WTC11 (cell line): ENCODE results near the gene TKFC. TPM values are rescaled to one million over a fixed set of nuclear protein-coding genes. Genes with fewer than 3 reads are reported as not detected.

Experiments
- ATAC-seq: fragments of 200-7000 bp; cut with Tn5 transposase; 2 replicates; pipeline ENCODE4 v1.10.0; 2021; ENCODE audit warnings: mild to moderate bottlenecking, moderate library complexity
- CTCF ChIA-PET: fragments of 300-600 bp; sonication (Branson Sonifier 250); formaldehyde crosslinking; loops from one replicate; lab custom pipeline; 2021; ENCODE audit warnings: antibody characterized with exemption; lab: Charles Lee
- POLR2A ChIA-PET: fragments of 350-600 bp; sonication (Branson Sonifier 250); formaldehyde crosslinking; loops from one replicate; lab custom pipeline; 2021; ENCODE audit warnings: antibody characterized with exemption; lab: Charles Lee
- DNase-seq: peaks from one replicate; pipeline ENCODE4 v3.0.0; 2021; ENCODE audit warnings: low spot score
- H3K27ac Mint-ChIP-seq: 2 replicates; pipeline ENCODE4 v1.8.0; 2021; ENCODE audit warnings: mixed read lengths
- H3K27me3 Mint-ChIP-seq: 2 replicates; pipeline ENCODE4 v1.8.0; 2021; ENCODE audit warnings: low read depth, mild to moderate bottlenecking, moderate library complexity, mixed read lengths
- H3K36me3 Mint-ChIP-seq: 2 replicates; pipeline ENCODE4 v1.8.0; 2021; ENCODE audit warnings: mixed read lengths
- H3K4me1 Mint-ChIP-seq: 2 replicates; pipeline ENCODE4 v1.8.0; 2022; ENCODE audit warnings: mixed read lengths
- H3K4me3 Mint-ChIP-seq: 2 replicates; pipeline ENCODE4 v1.8.0; 2021; ENCODE audit warnings: mild to moderate bottlenecking, moderate library complexity, mixed read lengths
- H3K9me3 Mint-ChIP-seq: 2 replicates; pipeline ENCODE4 v1.8.0; 2021; ENCODE audit warnings: mixed read lengths
- EMX1 ChIP-seq: fragments of 250-450 bp; sonication (Bioruptor Pico); IDR thresholded peaks from 2 replicates; pipeline ENCODE4 v1.8.0; 2021; ENCODE audit warnings: mild to moderate bottlenecking
- FOXJ3 ChIP-seq: sonication (generic); formaldehyde crosslinking; IDR thresholded peaks from 2 replicates; pipeline ENCODE4 v1.9.0; 2021; ENCODE audit warnings: missing genetic modification reagents, mild to moderate bottlenecking, borderline replicate concordance
- FOXK1 ChIP-seq: sonication (generic); formaldehyde crosslinking; IDR thresholded peaks from 2 replicates; pipeline ENCODE4 v1.8.0; 2022; ENCODE audit warnings: mild to moderate bottlenecking, moderate library complexity, missing genetic modification reagents
- FOXP1 ChIP-seq: sonication (generic); formaldehyde crosslinking; IDR thresholded peaks from 2 replicates; pipeline ENCODE4 v1.8.0; 2022; ENCODE audit warnings: missing genetic modification reagents, mild to moderate bottlenecking, moderate library complexity, borderline replicate concordance
- GRHL2 ChIP-seq: fragments of 250-450 bp; sonication (Bioruptor Pico); IDR thresholded peaks from 2 replicates; pipeline ENCODE4 v1.8.0; 2022; ENCODE audit warnings: mild to moderate bottlenecking, moderate library complexity; ENCODE audit not compliant: insufficient replicate concordance, severe bottlenecking
- GTF2I ChIP-seq: fragments of 250-450 bp; sonication (Bioruptor Pico); conservative IDR thresholded peaks from 2 replicates; pipeline ENCODE4 v1.4.0; 2021; ENCODE audit warnings: mild to moderate bottlenecking
- IRF2 ChIP-seq: sonication (generic); formaldehyde crosslinking; IDR thresholded peaks from 2 replicates; pipeline ENCODE4 v1.8.0; 2022; ENCODE audit warnings: low read depth, missing genetic modification reagents, borderline replicate concordance
- MYBL2 ChIP-seq: sonication (generic); formaldehyde crosslinking; IDR thresholded peaks from 2 replicates; pipeline ENCODE4 v1.8.1; 2023; ENCODE audit warnings: mild to moderate bottlenecking, moderate library complexity, missing genetic modification reagents
- NFE2L1 ChIP-seq: sonication (generic); formaldehyde crosslinking; IDR thresholded peaks from 2 replicates; pipeline ENCODE4 v1.8.1; 2023; ENCODE audit warnings: missing genetic modification reagents
- NFYB ChIP-seq: sonication (generic); formaldehyde crosslinking; conservative IDR thresholded peaks from 2 replicates; pipeline ENCODE4 v1.8.0; 2022; ENCODE audit warnings: low read depth, missing genetic modification reagents
- NR2C2 ChIP-seq: sonication (generic); formaldehyde crosslinking; IDR thresholded peaks from 2 replicates; pipeline ENCODE4 v1.8.0; 2022; ENCODE audit warnings: mild to moderate bottlenecking, missing genetic modification reagents
- SMAD3 ChIP-seq: sonication (generic); formaldehyde crosslinking; IDR thresholded peaks from 2 replicates; pipeline ENCODE4 v1.8.0; 2022; ENCODE audit warnings: missing genetic modification reagents, mild to moderate bottlenecking, borderline replicate concordance
- SP1 ChIP-seq: sonication (generic); formaldehyde crosslinking; conservative IDR thresholded peaks from 2 replicates; pipeline ENCODE4 v1.8.1; 2022; ENCODE audit warnings: missing genetic modification reagents
- TEAD1 ChIP-seq: sonication (generic); formaldehyde crosslinking; IDR thresholded peaks from 2 replicates; pipeline ENCODE4 v1.8.0; 2022; ENCODE audit warnings: mild to moderate bottlenecking, missing genetic modification reagents
- TEAD4 ChIP-seq: sonication (generic); formaldehyde crosslinking; IDR thresholded peaks from 2 replicates; pipeline ENCODE4 v1.8.0; 2022; ENCODE audit warnings: mild to moderate bottlenecking, missing genetic modification reagents
- ZNF317 ChIP-seq: sonication (generic); formaldehyde crosslinking; IDR thresholded peaks from 2 replicates; pipeline ENCODE4 v1.8.1; 2023; ENCODE audit warnings: low read depth, mild to moderate bottlenecking, moderate library complexity, missing genetic modification reagents, borderline replicate concordance
- ZNF423 ChIP-seq: fragments of 250-450 bp; sonication (Bioruptor Pico); IDR thresholded peaks from 2 replicates; pipeline ENCODE4 v2.1.2; 2022; ENCODE audit warnings: mild to moderate bottlenecking, moderate library complexity
- ZNF671 ChIP-seq: fragments of 250-450 bp; sonication (Bioruptor Pico); IDR thresholded peaks from 2 replicates; pipeline ENCODE4 v1.8.0; 2021; ENCODE audit warnings: mild to moderate bottlenecking
- total RNA-seq: library from RNA; stranded (reverse); gene quantifications from 3 replicates; pipeline ENCODE4 v1.2.3, GENCODE V29; 2021
- TF ChIP-seq, protein P1 (sequence below): sonication (generic); formaldehyde crosslinking; IDR thresholded peaks from 2 replicates; pipeline ENCODE4 v1.8.1; 2023; ENCODE audit warnings: mild to moderate bottlenecking, moderate library complexity, missing genetic modification reagents
- TF ChIP-seq, protein P2 (sequence below): fragments of 250-450 bp; sonication (Bioruptor Pico); IDR thresholded peaks from 2 replicates; pipeline ENCODE4 v2.1.2; 2022; ENCODE audit warnings: mild to moderate bottlenecking, moderate library complexity
- TF ChIP-seq, protein P3 (sequence below): sonication (generic); formaldehyde crosslinking; IDR thresholded peaks from 2 replicates; pipeline ENCODE4 v1.8.1; 2022; ENCODE audit warnings: low read depth, mild to moderate bottlenecking, moderate library complexity, missing genetic modification reagents, borderline replicate concordance
- TF ChIP-seq, protein P4 (sequence below): sonication (generic); formaldehyde crosslinking; IDR thresholded peaks from 2 replicates; pipeline ENCODE4 v1.8.0; 2022; ENCODE audit warnings: missing genetic modification reagents
- TF ChIP-seq, protein P5 (sequence below): sonication (generic); formaldehyde crosslinking; IDR thresholded peaks from 2 replicates; pipeline ENCODE4 v1.8.0; 2022; ENCODE audit warnings: mild to moderate bottlenecking, missing genetic modification reagents
- TF ChIP-seq, protein P6 (sequence below): sonication (generic); formaldehyde crosslinking; IDR thresholded peaks from 2 replicates; pipeline ENCODE4 v1.8.0; 2022; ENCODE audit warnings: mild to moderate bottlenecking, missing genetic modification reagents
- TF ChIP-seq, protein P7 (sequence below): sonication (generic); formaldehyde crosslinking; IDR thresholded peaks from 2 replicates; pipeline ENCODE4 v1.8.1; 2023; ENCODE audit warnings: mild to moderate bottlenecking, missing genetic modification reagents

TKFC gene
- total RNA-seq, 1 experiment from 2014 or later: 86.8 TPM

DNA sequence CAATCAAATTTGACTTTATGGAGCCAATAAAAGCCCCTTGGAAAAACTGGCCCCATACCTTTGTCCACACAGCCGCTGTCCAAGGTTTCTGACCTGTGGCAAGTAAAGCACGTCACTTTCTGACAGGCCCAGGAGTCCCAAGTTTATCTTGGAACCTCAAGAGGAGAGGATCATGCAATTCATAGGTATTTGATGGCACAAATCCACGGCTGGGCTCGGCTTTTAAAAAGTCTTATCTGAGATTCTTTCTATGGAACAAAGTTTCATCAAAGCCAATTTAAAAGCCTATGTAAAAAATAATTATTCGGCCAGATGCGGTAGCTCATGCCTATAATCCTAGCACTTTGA lies 42.7 kb downstream of the TKFC start:
- CTCF ChIA-PET: no interaction called here
- peaks cover 27% of the 10 kb centered on the region for H3K9me3 Mint-ChIP-seq
- no peaks in the 10 kb centered on the region for H3K27me3 Mint-ChIP-seq
- H3K4me1 Mint-ChIP-seq: 0 out of 2 replicates have a peak, but pooled peaks cover 3% of the 10 kb centered on the region
- TF ChIP-seq SMAD3 (CRISPR knock-in tag) (no peak), ZNF423 (CRISPR knock-in tag) (no peak), NFYB (no peak), IRF2 (CRISPR knock-in tag) (no peak), NR2C2 (CRISPR knock-in tag) (no peak), TEAD4 (no peak), SP1 (CRISPR knock-in tag) (no peak)
- TF ChIP-seq, protein P1, sequence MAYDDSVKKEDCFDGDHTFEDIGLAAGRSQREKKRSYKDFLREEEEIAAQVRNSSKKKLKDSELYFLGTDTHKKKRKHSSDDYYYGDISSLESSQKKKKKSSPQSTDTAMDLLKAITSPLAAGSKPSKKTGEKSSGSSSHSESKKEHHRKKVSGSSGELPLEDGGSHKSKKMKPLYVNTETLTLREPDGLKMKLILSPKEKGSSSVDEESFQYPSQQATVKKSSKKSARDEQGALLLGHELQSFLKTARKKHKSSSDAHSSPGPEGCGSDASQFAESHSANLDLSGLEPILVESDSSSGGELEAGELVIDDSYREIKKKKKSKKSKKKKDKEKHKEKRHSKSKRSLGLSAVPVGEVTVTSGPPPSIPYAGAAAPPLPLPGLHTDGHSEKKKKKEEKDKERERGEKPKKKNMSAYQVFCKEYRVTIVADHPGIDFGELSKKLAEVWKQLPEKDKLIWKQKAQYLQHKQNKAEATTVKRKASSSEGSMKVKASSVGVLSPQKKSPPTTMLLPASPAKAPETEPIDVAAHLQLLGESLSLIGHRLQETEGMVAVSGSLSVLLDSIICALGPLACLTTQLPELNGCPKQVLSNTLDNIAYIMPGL: no peak
- TF ChIP-seq, protein P2, sequence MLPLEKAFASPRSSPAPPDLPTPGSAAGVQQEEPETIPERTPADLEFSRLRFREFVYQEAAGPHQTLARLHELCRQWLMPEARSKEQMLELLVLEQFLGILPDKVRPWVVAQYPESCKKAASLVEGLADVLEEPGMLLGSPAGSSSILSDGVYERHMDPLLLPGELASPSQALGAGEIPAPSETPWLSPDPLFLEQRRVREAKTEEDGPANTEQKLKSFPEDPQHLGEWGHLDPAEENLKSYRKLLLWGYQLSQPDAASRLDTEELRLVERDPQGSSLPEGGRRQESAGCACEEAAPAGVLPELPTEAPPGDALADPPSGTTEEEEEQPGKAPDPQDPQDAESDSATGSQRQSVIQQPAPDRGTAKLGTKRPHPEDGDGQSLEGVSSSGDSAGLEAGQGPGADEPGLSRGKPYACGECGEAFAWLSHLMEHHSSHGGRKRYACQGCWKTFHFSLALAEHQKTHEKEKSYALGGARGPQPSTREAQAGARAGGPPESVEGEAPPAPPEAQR (CRISPR knock-in tag): no peak
- TF ChIP-seq, protein P3, sequence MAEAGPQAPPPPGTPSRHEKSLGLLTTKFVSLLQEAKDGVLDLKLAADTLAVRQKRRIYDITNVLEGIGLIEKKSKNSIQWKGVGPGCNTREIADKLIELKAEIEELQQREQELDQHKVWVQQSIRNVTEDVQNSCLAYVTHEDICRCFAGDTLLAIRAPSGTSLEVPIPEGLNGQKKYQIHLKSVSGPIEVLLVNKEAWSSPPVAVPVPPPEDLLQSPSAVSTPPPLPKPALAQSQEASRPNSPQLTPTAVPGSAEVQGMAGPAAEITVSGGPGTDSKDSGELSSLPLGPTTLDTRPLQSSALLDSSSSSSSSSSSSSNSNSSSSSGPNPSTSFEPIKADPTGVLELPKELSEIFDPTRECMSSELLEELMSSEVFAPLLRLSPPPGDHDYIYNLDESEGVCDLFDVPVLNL: no peak
- DNase-seq (no peak), ATAC-seq (no peak)
- H3K4me3 Mint-ChIP-seq: no peak overlapping the region
- H3K27ac Mint-ChIP-seq: no peak overlapping the region
- peaks cover 55% of the 10 kb centered on the region for H3K36me3 Mint-ChIP-seq
- POLR2A ChIA-PET: no interaction called here

DNA sequence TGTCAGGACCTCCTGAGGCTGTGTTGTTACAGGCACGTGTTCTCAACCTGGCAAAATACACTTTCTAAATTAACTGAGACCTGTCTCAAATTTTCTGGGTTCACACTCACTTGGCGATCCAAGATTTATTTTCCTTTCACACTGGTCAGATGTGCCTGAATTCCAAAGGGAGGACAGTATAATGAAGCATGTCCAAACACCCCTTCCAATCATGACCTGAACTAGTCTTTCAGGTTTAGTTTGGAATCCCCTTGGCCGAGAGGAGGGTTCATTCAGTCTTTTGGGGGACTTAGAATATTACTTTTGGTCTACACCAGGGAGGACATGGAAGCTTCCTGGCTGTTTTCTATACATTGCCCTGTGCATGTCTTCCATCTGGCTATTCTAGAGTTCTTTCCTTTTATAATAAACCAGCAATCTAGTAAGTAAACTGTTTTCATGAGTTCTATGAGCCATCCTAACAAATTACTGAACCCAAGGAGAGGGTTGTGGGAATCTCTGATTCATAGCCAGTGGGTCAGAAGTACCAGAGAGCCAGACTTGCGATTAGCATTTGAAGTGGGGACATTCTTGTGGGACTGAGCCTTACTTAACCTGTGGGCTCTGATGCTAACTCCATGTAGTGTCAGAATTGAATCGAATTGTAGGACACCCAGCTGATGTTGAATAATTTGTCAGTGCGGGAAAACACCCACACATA lies 44.6 kb downstream of the TKFC start:
- Mint-ChIP-seq H3K27me3 (no peaks in the 10 kb centered on the region), H3K36me3 (peaks cover 42% of the 10 kb centered on the region), H3K27ac (no peak overlapping the region; the same call in 1 of the 2 replicates), H3K9me3 (peaks cover 17% of the 10 kb centered on the region), H3K4me3 (no peak overlapping the region), H3K4me1 (0 out of 2 replicates have a peak, but pooled peaks cover 3% of the 10 kb centered on the region)
- POLR2A ChIA-PET: no interaction called here
- ATAC-seq (no peak), DNase-seq (no peak)
- CTCF ChIA-PET: interaction anchor here (0.6 kb wide), 1 partner anchor 1248 kb away, joined by 4 read pairs; no protein-coding TSS in a partner anchor
- TF ChIP-seq TEAD4 (no peak), NFE2L1 (CRISPR knock-in tag) (no peak), ZNF423 (CRISPR knock-in tag) (no peak), ZNF671 (no peak), FOXP1 (CRISPR knock-in tag) (no peak), GRHL2 (CRISPR knock-in tag) (no peak), FOXJ3 (no peak), GTF2I (CRISPR knock-in tag) (no peak), FOXK1 (no peak), ZNF317 (CRISPR knock-in tag) (no peak), EMX1 (no peak), TEAD1 (CRISPR knock-in tag) (no peak), MYBL2 (CRISPR knock-in tag) (no peak)
- TF ChIP-seq, protein P4, sequence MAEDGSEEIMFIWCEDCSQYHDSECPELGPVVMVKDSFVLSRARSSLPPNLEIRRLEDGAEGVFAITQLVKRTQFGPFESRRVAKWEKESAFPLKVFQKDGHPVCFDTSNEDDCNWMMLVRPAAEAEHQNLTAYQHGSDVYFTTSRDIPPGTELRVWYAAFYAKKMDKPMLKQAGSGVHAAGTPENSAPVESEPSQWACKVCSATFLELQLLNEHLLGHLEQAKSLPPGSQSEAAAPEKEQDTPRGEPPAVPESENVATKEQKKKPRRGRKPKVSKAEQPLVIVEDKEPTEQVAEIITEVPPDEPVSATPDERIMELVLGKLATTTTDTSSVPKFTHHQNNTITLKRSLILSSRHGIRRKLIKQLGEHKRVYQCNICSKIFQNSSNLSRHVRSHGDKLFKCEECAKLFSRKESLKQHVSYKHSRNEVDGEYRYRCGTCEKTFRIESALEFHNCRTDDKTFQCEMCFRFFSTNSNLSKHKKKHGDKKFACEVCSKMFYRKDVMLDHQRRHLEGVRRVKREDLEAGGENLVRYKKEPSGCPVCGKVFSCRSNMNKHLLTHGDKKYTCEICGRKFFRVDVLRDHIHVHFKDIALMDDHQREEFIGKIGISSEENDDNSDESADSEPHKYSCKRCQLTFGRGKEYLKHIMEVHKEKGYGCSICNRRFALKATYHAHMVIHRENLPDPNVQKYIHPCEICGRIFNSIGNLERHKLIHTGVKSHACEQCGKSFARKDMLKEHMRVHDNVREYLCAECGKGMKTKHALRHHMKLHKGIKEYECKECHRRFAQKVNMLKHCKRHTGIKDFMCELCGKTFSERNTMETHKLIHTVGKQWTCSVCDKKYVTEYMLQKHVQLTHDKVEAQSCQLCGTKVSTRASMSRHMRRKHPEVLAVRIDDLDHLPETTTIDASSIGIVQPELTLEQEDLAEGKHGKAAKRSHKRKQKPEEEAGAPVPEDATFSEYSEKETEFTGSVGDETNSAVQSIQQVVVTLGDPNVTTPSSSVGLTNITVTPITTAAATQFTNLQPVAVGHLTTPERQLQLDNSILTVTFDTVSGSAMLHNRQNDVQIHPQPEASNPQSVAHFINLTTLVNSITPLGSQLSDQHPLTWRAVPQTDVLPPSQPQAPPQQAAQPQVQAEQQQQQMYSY (CRISPR knock-in tag): no peak
- TF ChIP-seq, protein P5, sequence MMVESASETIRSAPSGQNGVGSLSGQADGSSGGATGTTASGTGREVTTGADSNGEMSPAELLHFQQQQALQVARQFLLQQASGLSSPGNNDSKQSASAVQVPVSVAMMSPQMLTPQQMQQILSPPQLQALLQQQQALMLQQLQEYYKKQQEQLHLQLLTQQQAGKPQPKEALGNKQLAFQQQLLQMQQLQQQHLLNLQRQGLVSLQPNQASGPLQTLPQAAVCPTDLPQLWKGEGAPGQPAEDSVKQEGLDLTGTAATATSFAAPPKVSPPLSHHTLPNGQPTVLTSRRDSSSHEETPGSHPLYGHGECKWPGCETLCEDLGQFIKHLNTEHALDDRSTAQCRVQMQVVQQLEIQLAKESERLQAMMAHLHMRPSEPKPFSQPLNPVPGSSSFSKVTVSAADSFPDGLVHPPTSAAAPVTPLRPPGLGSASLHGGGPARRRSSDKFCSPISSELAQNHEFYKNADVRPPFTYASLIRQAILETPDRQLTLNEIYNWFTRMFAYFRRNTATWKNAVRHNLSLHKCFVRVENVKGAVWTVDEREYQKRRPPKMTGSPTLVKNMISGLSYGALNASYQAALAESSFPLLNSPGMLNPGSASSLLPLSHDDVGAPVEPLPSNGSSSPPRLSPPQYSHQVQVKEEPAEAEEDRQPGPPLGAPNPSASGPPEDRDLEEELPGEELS (CRISPR knock-in tag): no peak
- TF ChIP-seq, protein P6, sequence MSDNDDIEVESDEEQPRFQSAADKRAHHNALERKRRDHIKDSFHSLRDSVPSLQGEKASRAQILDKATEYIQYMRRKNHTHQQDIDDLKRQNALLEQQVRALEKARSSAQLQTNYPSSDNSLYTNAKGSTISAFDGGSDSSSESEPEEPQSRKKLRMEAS (CRISPR knock-in tag): no peak
- TF ChIP-seq, protein P7, sequence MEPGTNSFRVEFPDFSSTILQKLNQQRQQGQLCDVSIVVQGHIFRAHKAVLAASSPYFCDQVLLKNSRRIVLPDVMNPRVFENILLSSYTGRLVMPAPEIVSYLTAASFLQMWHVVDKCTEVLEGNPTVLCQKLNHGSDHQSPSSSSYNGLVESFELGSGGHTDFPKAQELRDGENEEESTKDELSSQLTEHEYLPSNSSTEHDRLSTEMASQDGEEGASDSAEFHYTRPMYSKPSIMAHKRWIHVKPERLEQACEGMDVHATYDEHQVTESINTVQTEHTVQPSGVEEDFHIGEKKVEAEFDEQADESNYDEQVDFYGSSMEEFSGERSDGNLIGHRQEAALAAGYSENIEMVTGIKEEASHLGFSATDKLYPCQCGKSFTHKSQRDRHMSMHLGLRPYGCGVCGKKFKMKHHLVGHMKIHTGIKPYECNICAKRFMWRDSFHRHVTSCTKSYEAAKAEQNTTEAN (CRISPR knock-in tag): no peak
